Tibial nerve (tissue), 4 donors: Measurements from ENCODE around the gene METRNL. TPM values are rescaled to one million over a fixed set of nuclear protein-coding genes. Genes with fewer than 3 reads are reported as not detected.

ENCODE experiments used
- DNase-seq, 2 donors: peaks; one replicate each; pipeline ENCODE4 v3.0.0-alpha.2; 2019; ENCODE audit warnings: low spot score in 2 of 2
- H3K27ac ChIP-seq, 4 donors: fragments of 200-600 bp; sonication (generic) in 3 of 4; one replicate each; pipeline ENCODE4 v1.5.1; 2017 to 2019; ENCODE audit warnings: mild to moderate bottlenecking in 1 of 4
- H3K27me3 ChIP-seq, 2 donors: fragments of 200-600 bp; sonication (generic) in 1 of 2; one replicate each; pipeline versions ENCODE4 v1.5.1 to v1.6.0; 2017 to 2019
- H3K36me3 ChIP-seq, 3 donors: fragments of 200-600 bp; sonication (generic); one replicate each; pipeline ENCODE4 v1.5.1; 2018 to 2019
- H3K4me1 ChIP-seq, 4 donors: fragments of 200-600 bp; sonication (generic) in 3 of 4; one replicate each; pipeline ENCODE4 v1.5.1; 2017 to 2019
- H3K4me3 ChIP-seq, 4 donors: fragments of 200-600 bp; sonication (generic) in 3 of 4; one replicate each; pipeline ENCODE4 v1.5.1; 2017 to 2019; ENCODE audit warnings: mild to moderate bottlenecking in 1 of 4, moderate library complexity in 1 of 4
- H3K9me3 ChIP-seq, 4 donors: fragments of 200-600 bp; sonication (generic) in 3 of 4; one replicate each; pipeline ENCODE4 v1.5.1; 2017 to 2019
- CTCF ChIP-seq, 5 experiments: fragments of 200-600 bp in 3 of 5; fragments of 450-650 bp in 2 of 5; sonication (generic) in 3 of 5; IDR thresholded peaks; one replicate each; pipeline ENCODE4 v1.5.1; 2016 to 2019; ENCODE audit warnings: antibody characterized with exemption in 5 of 5, mild to moderate bottlenecking in 3 of 5, moderate library complexity in 2 of 5
- EP300 ChIP-seq, 2 donors: sonication (generic); formaldehyde crosslinking; IDR thresholded peaks; one replicate each; pipeline ENCODE4 v1.6.1; 2017; ENCODE audit warnings: antibody characterized with exemption in 2 of 2, mild to moderate bottlenecking in 1 of 2
- POLR2A ChIP-seq, 2 donors: fragments of 450-650 bp; IDR thresholded peaks; one replicate each; pipeline ENCODE4 v1.6.1; 2017; ENCODE audit warnings: antibody characterized with exemption in 2 of 2, mild to moderate bottlenecking in 2 of 2, moderate library complexity in 2 of 2
- WGBS, 2 donors: methylation state at CpG; one replicate each; pipeline ENCODE4 v1.1.5; 2018; 5-methylcytosine and 5-hydroxymethylcytosine counted together
- total RNA-seq, 4 donors: library from RNA; depleted of rRNA; stranded (reverse); fragments of >200 nt; gene quantifications; one replicate each; pipeline ENCODE4 v1.1.0, GENCODE V29; 2016

Gene METRNL
- total RNA-seq, 4 donors from 2014 or later = 112 to 162 (median 147) TPM

GRCh38 chr17:83124871-83125514 lies 45.6 kb downstream of the METRNL start:
- H3K27ac ChIP-seq = peak overlapping the region in 1 of 4 donors; percentile 39
- no peaks in the 10 kb centered on the region for H3K9me3 ChIP-seq
- no peaks in the 10 kb centered on the region for H3K36me3 ChIP-seq
- H3K27me3 ChIP-seq = no peaks in the 10 kb centered on the region
- 70 to 78% methylated on average over 19 to 23 of the region's 24 CpGs for WGBS, 2 donors
- no peak overlapping the region for H3K4me3 ChIP-seq
- TF ChIP-seq POLR2A (IDR thresholded peaks at IDR 0.05) (no peak), CTCF (IDR thresholded peaks at IDR 0.05) (no peak), EP300 (IDR thresholded peaks at IDR 0.05) (no peak)
- DNase-seq = no peak
- H3K4me1 ChIP-seq = peaks cover 0 to 12% (median 0%) of the 10 kb centered on the region in 4 donors

DNA sequence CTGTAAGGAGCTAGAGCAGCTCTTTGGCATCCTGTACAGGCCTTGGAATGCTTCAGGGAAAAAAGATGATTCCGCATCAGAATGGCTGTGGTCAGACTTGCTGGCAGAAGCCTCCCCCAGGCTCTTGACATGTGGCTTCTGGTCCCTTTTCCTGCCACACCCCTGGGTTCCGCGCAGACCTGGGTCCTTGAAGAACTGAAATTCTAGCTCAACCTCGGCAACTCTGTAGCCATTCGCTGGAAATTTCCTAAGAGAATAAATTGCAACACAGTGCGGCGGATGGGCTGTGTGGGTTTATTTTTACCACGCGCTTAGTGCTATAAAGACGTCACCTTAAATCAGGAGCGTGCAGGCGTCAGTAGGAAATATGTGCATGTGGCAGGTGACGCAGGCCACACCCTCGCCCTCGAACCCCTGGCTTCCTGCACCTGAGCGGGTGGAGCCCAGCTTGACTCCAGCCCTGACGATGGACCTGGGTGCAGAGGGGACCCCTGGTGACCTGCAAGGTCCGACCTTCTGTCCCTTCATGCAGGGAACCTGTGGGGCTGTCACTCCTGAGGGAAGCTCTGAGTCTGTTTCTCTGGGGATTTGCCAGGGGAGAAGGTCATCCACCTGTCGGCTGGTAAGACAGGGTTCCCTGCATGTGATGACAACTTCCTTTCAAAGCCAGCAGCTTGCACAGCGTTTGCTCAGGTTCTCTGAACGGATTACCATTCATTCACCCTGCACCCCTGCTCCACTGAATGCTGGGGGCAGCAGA lies 46.3 kb downstream of the METRNL start:
- TF ChIP-seq EP300 (IDR thresholded peaks at IDR 0.05) (peak; percentile 71 to 75), CTCF (IDR thresholded peaks at IDR 0.05) (no peak)
- no peaks in the 10 kb centered on the region for H3K27me3 ChIP-seq
- peak overlapping the region in 1 of 4 donors; percentile 39 for H3K27ac ChIP-seq
- no peak overlapping the region for H3K4me3 ChIP-seq
- peaks cover 0 to 12% (median 0%) of the 10 kb centered on the region in 4 donors for H3K4me1 ChIP-seq
- WGBS, 2 donors = 73 to 75% methylated on average over 20 to 21 of the region's 21 CpGs
- no peaks in the 10 kb centered on the region for H3K36me3 ChIP-seq
- no peaks in the 10 kb centered on the region for H3K9me3 ChIP-seq
- peak; percentile 50 to 65 for DNase-seq

- Histone ChIP-seq H3K4me3 (no peak overlapping the region), H3K9me3 (no peaks in the 10 kb centered on the region), H3K36me3 (no peaks in the 10 kb centered on the region), H3K4me1 (peaks cover 0 to 12% (median 0%) of the 10 kb centered on the region in 4 donors), H3K27ac (peak overlapping the region in 1 of 4 donors; percentile 3), H3K27me3 (no peaks in the 10 kb centered on the region)
- WGBS, 2 donors = 80 to 92% methylated on average over 10 to 11 of the region's 12 CpGs
- no peak for TF ChIP-seq POLR2A (IDR thresholded peaks at IDR 0.05)
- TF ChIP-seq EP300 (IDR thresholded peaks at IDR 0.05) = no peak
- TF ChIP-seq CTCF (IDR thresholded peaks at IDR 0.05) = no peak
- DNase-seq = no peak
Measured at GRCh38 chr17:83126275-83126811, 46.9 kb downstream of the METRNL start.

- no peaks in the 10 kb centered on the region for H3K36me3 ChIP-seq
Measured at GRCh38 chr17:83127431-83128160, 48.2 kb downstream of the METRNL start.

More at GRCh38 chr17:83127431-83128160, 48.2 kb downstream of the METRNL start:
- H3K9me3 ChIP-seq = no peaks in the 10 kb centered on the region
- TF ChIP-seq CTCF (IDR thresholded peaks at IDR 0.05) = no peak
- TF ChIP-seq POLR2A (IDR thresholded peaks at IDR 0.05) = no peak
- TF ChIP-seq EP300 (IDR thresholded peaks at IDR 0.05) = no peak
- H3K4me1 ChIP-seq = peaks cover 0 to 8% (median 0%) of the 10 kb centered on the region in 4 donors
- no peaks in the 10 kb centered on the region for H3K27me3 ChIP-seq
- no peak overlapping the region for H3K4me3 ChIP-seq
- H3K27ac ChIP-seq = no peak overlapping the region
- WGBS, 2 donors = 85 to 86% methylated on average over 15 to 16 of the region's 16 CpGs
- DNase-seq = no peak
